Suprapubic skin (tissue), 3 donors: Measurements from ENCODE around the gene NEK10.

Experiments used
- EP300 ChIP-seq: sonication (generic); formaldehyde crosslinking; IDR thresholded peaks from one replicate; pipeline ENCODE4 v1.6.1; 2017; ENCODE audit warnings: antibody characterized with exemption
- TF ChIP-seq, protein P1 (sequence below), 2 donors: fragments of 200-600 bp in 1 of 2; fragments of 450-650 bp in 1 of 2; sonication (generic) in 1 of 2; IDR thresholded peaks; one replicate each; pipeline ENCODE4 v1.5.1; 2016 to 2019; ENCODE audit warnings: antibody characterized with exemption in 2 of 2, mild to moderate bottlenecking in 1 of 2, moderate library complexity in 1 of 2

DNA sequence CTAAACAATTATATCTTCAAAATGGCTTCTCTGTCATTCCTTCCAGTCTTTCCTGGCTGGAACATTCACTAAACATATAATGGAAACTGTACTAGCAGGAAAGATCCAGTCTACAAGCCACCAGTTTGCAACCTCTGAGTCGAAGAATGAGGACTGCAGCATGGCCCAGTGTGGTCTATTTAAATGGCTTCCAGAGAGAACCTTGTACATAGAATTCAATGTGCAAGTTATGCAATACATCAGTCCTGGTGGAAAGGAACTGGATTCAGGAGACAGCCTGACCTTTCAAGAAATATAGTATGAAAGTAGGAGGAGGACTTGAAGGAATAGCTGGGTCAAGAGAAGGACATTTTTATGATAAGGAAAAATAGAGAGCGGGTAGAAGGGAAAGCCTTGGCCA lies 49.9 kb downstream of the NEK10 start:
- TF ChIP-seq EP300 = no peak
- TF ChIP-seq, protein P1, sequence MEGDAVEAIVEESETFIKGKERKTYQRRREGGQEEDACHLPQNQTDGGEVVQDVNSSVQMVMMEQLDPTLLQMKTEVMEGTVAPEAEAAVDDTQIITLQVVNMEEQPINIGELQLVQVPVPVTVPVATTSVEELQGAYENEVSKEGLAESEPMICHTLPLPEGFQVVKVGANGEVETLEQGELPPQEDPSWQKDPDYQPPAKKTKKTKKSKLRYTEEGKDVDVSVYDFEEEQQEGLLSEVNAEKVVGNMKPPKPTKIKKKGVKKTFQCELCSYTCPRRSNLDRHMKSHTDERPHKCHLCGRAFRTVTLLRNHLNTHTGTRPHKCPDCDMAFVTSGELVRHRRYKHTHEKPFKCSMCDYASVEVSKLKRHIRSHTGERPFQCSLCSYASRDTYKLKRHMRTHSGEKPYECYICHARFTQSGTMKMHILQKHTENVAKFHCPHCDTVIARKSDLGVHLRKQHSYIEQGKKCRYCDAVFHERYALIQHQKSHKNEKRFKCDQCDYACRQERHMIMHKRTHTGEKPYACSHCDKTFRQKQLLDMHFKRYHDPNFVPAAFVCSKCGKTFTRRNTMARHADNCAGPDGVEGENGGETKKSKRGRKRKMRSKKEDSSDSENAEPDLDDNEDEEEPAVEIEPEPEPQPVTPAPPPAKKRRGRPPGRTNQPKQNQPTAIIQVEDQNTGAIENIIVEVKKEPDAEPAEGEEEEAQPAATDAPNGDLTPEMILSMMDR (IDR thresholded peaks at IDR 0.05) = no peak
